GM12891 (cell line): ENCODE data around the gene AXIN2.

ENCODE experiments used
- PAX5 ChIP-seq: IDR thresholded peaks from 2 replicates; pipeline ENCODE4 v1.6.1; 2011; ENCODE audit warnings: low read length, moderate library complexity, mild to moderate bottlenecking; ENCODE audit not compliant: insufficient read depth, severe bottlenecking
- POLR2A ChIP-seq: IDR thresholded peaks from 2 replicates; pipeline ENCODE4 v1.6.1; 2011; ENCODE audit warnings: low read depth, low read length, control low read depth
- POLR2AphosphoS5 ChIP-seq: IDR thresholded peaks from 2 replicates; pipeline ENCODE4 v1.6.1; 2011; ENCODE audit warnings: low read depth, low read length, control low read depth
- POU2F2 ChIP-seq: IDR thresholded peaks from 2 replicates; pipeline ENCODE4 v1.6.1; 2011; ENCODE audit warnings: low read depth, mild to moderate bottlenecking, control low read depth, low read length, moderate library complexity
- SPI1 ChIP-seq: IDR thresholded peaks from 2 replicates; pipeline ENCODE4 v1.6.1; 2011; ENCODE audit warnings: low read depth, low read length, control low read depth
- TAF1 ChIP-seq: IDR thresholded peaks from 2 replicates; pipeline ENCODE4 v1.6.1; 2011; ENCODE audit warnings: low read depth, low read length, control low read depth

DNA sequence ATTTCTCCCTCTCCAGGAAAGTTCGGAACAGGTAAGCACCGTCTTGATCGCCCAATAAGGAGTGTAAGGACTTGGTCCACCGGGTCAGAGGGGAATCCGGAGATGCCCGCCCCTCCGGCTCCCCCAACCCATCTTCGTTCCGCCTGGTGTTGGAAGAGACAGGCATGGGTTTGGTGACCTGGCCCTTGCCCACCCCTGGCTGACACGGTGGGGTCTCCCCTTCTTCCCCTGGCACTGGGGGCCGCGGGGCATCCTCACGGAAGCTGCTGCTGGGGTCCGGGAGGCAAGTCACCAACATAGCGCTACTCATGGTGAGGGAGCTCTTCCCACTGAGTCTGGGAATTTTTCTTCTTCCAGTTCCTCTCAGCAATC lies 3.2 kb downstream of the AXIN2 start:
- TF ChIP-seq POLR2A (no peak), POLR2AphosphoS5 (no peak), TAF1 (no peak), PAX5 (no peak), SPI1 (no peak), POU2F2 (no peak)
